Raji (cell line): ENCODE data around the gene ATP5PF.

Experiments used
- POLR2A ChIP-seq: IDR thresholded peaks from 2 replicates; pipeline ENCODE4 v1.6.1; 2011; ENCODE audit warnings: low read depth, low read length, control low read depth; ENCODE audit not compliant: insufficient read depth

The ATP5PF gene

GRCh38 chr21:25688275-25689155 is 46.2 kb downstream of the ATP5PF start:
- no peak for TF ChIP-seq POLR2A

GRCh38 chr21:25687787-25688186 is 46.9 kb downstream of the ATP5PF start:
- TF ChIP-seq POLR2A = no peak

GRCh38 chr21:25682382-25682781 is 52.3 kb downstream of the ATP5PF start:
- TF ChIP-seq POLR2A = no peak

- no peak for TF ChIP-seq POLR2A
These were observed 58.3 kb downstream of the ATP5PF start for GRCh38 chr21:25676451-25676850.
